ENCODE measurements around the gene SMYD3.

- TF ChIP-seq CTCF (IDR thresholded peaks at IDR 0.05) (no peak), POLR2A (IDR thresholded peaks at IDR 0.05) (no peak)
Observed at GRCh38 chr1:246008363-246008831, 498.7 kb downstream of the SMYD3 start.
